PC-9 (cell line): ENCODE results near the gene HBA1. TPM values are rescaled to one million over a fixed set of nuclear protein-coding genes. Genes with fewer than 3 reads are reported as not detected.

Experiments
- BruUV-seq: library from RNA; stranded (reverse); fragments of 400-500 nt; replicated peaks from 2 replicates; lab custom pipeline; 2021; lab: Mats Ljungman, UMichigan
- CTCF ChIA-PET: fragments of 300-600 bp; sonication (Branson Sonifier 250); formaldehyde crosslinking; loops from one replicate; lab custom pipeline; 2022; ENCODE audit warnings: antibody characterized with exemption; lab: Charles Lee
- POLR2A ChIA-PET: fragments of 300-600 bp; sonication (Branson Sonifier 250); formaldehyde crosslinking; loops from one replicate; lab custom pipeline; 2022; ENCODE audit warnings: antibody characterized with exemption; ENCODE audit not compliant: unreplicated experiment; lab: Charles Lee
- DNase-seq, 2 experiments: peaks; one replicate each; pipeline versions ENCODE4 v3.0.0 to v3.0.0-alpha.2; 2015 to 2022; ENCODE audit warnings: mixed read lengths in 1 of 2
- H2AFZ ChIP-seq: fragments of 200-600 bp; sonication (generic); 2 replicates; pipeline ENCODE4 v1.8.1; 2017; ENCODE audit warnings: antibody characterized with exemption
- H3F3A ChIP-seq: fragments of 200-600 bp; sonication (generic); 2 replicates; pipeline ENCODE4 v1.8.1; 2017; ENCODE audit warnings: antibody characterized with exemption, mild to moderate bottlenecking, low read depth; ENCODE audit not compliant: insufficient read depth
- H3K27ac ChIP-seq: fragments of 200-600 bp; sonication (generic); 2 replicates; pipeline ENCODE4 v1.6.1; 2016; ENCODE audit warnings: mixed run types
- H3K27me3 ChIP-seq: fragments of 200-600 bp; sonication (generic); 2 replicates; pipeline ENCODE4 v1.6.1; 2016; ENCODE audit warnings: low read depth, mixed run types; ENCODE audit not compliant: insufficient read depth
- H3K36me3 ChIP-seq: fragments of 200-600 bp; sonication (generic); 2 replicates; pipeline ENCODE4 v1.6.1; 2016; ENCODE audit warnings: low read depth, mixed run types
- H3K4me1 ChIP-seq: fragments of 200-600 bp; sonication (generic); replicated peaks from 2 replicates; pipeline ENCODE4 v1.6.1; 2016; ENCODE audit warnings: mixed run types; ENCODE audit not compliant: insufficient read depth
- H3K4me2 ChIP-seq: fragments of 200-600 bp; sonication (generic); 2 replicates; pipeline ENCODE4 v1.6.1; 2017; ENCODE audit warnings: mixed run types
- H3K4me3 ChIP-seq: fragments of 200-600 bp; sonication (generic); 2 replicates; pipeline ENCODE4 v1.6.1; 2016; ENCODE audit warnings: mixed run types
- H3K79me2 ChIP-seq: fragments of 200-600 bp; sonication (generic); 2 replicates; pipeline ENCODE4 v1.6.1; 2017; ENCODE audit warnings: low read depth, mixed run types
- H3K9me2 ChIP-seq: fragments of 200-600 bp; sonication (generic); 2 replicates; pipeline ENCODE4 v1.8.1; 2017; ENCODE audit warnings: mild to moderate bottlenecking; ENCODE audit not compliant: insufficient read depth
- H3K9me3 ChIP-seq: fragments of 200-600 bp; sonication (generic); 2 replicates; pipeline ENCODE4 v1.8.1; 2016; ENCODE audit warnings: low read depth; ENCODE audit not compliant: insufficient read depth
- H4K20me1 ChIP-seq: fragments of 200-600 bp; sonication (generic); 2 replicates; pipeline ENCODE4 v1.8.1; 2017; ENCODE audit not compliant: insufficient read depth
- EZH2 ChIP-seq: fragments of 200-600 bp; sonication (generic); IDR thresholded peaks from 2 replicates; pipeline ENCODE4 v1.8.0; 2017; ENCODE audit warnings: antibody characterized with exemption, low read depth
- intact Hi-C: fragments of 100-400 bp; cut with micrococcal nuclease; formaldehyde crosslinking; loops from one replicate; pipeline ENCODE4 v1.10.0; 2022; ENCODE audit not compliant: unreplicated experiment
- total RNA-seq: library from RNA; stranded (reverse); gene quantifications from 2 replicates; pipeline ENCODE4 v1.2.3, GENCODE V29; 2021
- TF ChIP-seq, protein P1 (sequence below): fragments of 200-600 bp; sonication (generic); conservative IDR thresholded peaks from 2 replicates; pipeline ENCODE4 v1.6.1; 2017; ENCODE audit warnings: mixed run types, antibody characterized with exemption, mild to moderate bottlenecking, moderate library complexity

HBA1 gene
- total RNA-seq, 1 experiment from 2014 or later, result not detected

DNA sequence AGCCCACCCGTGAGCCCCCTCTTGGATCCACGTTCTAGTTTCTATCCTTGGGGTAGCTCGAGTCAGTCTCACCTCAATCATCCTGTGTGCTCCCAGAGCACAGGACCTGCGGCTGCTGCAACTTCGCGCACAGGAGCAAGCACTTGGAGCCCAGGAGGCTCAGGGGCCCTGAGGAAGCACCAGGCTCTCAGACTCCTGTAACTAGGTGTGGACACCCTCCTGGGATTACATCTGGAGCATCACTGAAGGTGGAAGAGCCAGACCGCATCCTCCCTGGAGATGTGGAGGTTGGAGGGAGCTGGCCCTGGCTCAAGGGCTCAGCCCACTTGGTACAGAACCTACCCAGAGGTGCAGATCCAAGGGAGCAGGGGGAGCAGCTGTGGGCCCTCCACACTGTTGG is 6.5 kb downstream of the HBA1 start:
- TF ChIP-seq, protein P1, sequence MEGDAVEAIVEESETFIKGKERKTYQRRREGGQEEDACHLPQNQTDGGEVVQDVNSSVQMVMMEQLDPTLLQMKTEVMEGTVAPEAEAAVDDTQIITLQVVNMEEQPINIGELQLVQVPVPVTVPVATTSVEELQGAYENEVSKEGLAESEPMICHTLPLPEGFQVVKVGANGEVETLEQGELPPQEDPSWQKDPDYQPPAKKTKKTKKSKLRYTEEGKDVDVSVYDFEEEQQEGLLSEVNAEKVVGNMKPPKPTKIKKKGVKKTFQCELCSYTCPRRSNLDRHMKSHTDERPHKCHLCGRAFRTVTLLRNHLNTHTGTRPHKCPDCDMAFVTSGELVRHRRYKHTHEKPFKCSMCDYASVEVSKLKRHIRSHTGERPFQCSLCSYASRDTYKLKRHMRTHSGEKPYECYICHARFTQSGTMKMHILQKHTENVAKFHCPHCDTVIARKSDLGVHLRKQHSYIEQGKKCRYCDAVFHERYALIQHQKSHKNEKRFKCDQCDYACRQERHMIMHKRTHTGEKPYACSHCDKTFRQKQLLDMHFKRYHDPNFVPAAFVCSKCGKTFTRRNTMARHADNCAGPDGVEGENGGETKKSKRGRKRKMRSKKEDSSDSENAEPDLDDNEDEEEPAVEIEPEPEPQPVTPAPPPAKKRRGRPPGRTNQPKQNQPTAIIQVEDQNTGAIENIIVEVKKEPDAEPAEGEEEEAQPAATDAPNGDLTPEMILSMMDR, result no peak
- no peak for TF ChIP-seq EZH2
- no peaks in the 10 kb centered on the region for H3K36me3 ChIP-seq
- no peak overlapping the region for H2AFZ ChIP-seq
- no peak overlapping the region for H3K4me3 ChIP-seq
- no peak overlapping the region for H3K27ac ChIP-seq
- H3K9me3 ChIP-seq, result no peaks in the 10 kb centered on the region
- ChIA-PET POLR2A (no interaction called here), CTCF (interaction anchor here (0.6 to 0.7 kb wide), 2 partner anchors 72 to 76 kb away, joined by 3 to 6 read pairs; no protein-coding TSS in a partner anchor)
- H4K20me1 ChIP-seq, result peaks cover 3% of the 10 kb centered on the region; the same call in 1 of the 2 replicates
- no peak for DNase-seq
- no peaks in the 10 kb centered on the region for H3K27me3 ChIP-seq
- BruUV-seq, result no TSS peak
- intact Hi-C loops, result no loop called here
- H3F3A ChIP-seq, result peaks cover 18% of the 10 kb centered on the region; the same call in 1 of the 2 replicates
- H3K4me1 ChIP-seq, result no peaks in the 10 kb centered on the region
- no peaks in the 10 kb centered on the region for H3K79me2 ChIP-seq
- H3K9me2 ChIP-seq, result no peaks in the 10 kb centered on the region
- H3K4me2 ChIP-seq, result no peak overlapping the region

DNA sequence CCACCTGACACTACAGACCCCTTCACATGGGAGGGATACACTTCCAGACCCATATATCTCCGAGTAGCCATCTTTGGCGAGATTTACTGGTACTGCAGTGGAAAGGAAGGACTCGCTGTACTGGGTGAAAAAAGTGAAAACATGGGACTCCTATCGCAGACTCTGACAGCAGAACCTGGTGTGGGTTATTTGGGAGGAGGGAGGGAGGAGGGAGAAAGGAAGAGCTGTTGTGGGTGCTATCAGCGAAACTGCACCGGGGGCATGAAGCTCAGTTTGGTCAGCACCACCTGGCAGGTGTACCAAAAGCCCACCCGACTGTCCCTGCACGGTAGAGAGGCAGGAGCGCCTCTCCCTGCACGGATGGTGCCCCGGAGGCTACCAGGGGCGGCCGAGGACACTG is 8.7 kb downstream of the HBA1 start:
- Histone ChIP-seq H3K9me3 (no peaks in the 10 kb centered on the region), H4K20me1 (no peaks in the 10 kb centered on the region; the same call in 1 of the 2 replicates), H3K27ac (no peak overlapping the region), H3K36me3 (no peaks in the 10 kb centered on the region), H2AFZ (no peak overlapping the region), H3K4me1 (no peaks in the 10 kb centered on the region), H3K4me3 (no peak overlapping the region), H3K4me2 (no peak overlapping the region), H3K27me3 (no peaks in the 10 kb centered on the region), H3F3A (peaks cover 12% of the 10 kb centered on the region; the same call in 1 of the 2 replicates), H3K79me2 (no peaks in the 10 kb centered on the region), H3K9me2 (no peaks in the 10 kb centered on the region)
- POLR2A ChIA-PET, result interaction anchor here (0.6 kb wide), 1 partner anchor 1979 kb away, joined by 5 read pairs; no protein-coding TSS in a partner anchor
- CTCF ChIA-PET, result interaction anchor here (0.6 kb wide), 1 partner anchor 296 kb away, joined by 3 read pairs; no protein-coding TSS in a partner anchor
- intact Hi-C loops, result no loop called here
- BruUV-seq, result no TSS peak
- DNase-seq, result no peak
- TF ChIP-seq EZH2, result no peak
- TF ChIP-seq, protein P1, result no peak

DNA sequence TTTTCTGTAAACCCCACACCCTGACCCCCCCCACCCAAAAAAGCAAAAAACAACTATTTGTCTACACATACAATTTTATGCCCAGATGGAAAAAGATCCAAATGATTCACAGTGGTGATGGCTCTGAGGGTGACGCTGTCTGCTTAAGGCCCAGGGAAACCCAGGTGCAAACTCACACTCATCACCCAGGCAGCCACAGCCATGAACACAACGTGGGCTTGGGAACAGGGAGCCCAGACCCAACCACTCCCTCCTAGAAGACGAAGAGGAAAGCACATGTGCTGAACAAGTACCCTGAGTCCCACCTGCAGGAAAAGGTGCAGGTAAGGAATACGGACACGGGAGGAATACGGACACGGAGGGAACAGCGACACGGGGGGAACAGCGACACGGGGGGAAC is 9.2 kb downstream of the HBA1 start:
- DNase-seq, result no peak
- Histone ChIP-seq H3K79me2 (no peaks in the 10 kb centered on the region), H3K4me1 (no peaks in the 10 kb centered on the region), H3F3A (peaks cover 13% of the 10 kb centered on the region; the same call in 1 of the 2 replicates), H3K9me3 (no peaks in the 10 kb centered on the region), H4K20me1 (no peaks in the 10 kb centered on the region; the same call in 1 of the 2 replicates), H3K9me2 (no peaks in the 10 kb centered on the region), H3K27ac (no peak overlapping the region), H3K27me3 (no peaks in the 10 kb centered on the region), H3K4me3 (no peak overlapping the region), H2AFZ (no peak overlapping the region), H3K36me3 (no peaks in the 10 kb centered on the region), H3K4me2 (no peak overlapping the region)
- TF ChIP-seq, protein P1, result no peak
- no peak for TF ChIP-seq EZH2
- ChIA-PET CTCF (interaction anchor here (0.6 kb wide), 1 partner anchor 296 kb away, joined by 3 read pairs; no protein-coding TSS in a partner anchor), POLR2A (interaction anchor here (0.6 kb wide), 1 partner anchor 1978 kb away, joined by 5 read pairs; no protein-coding TSS in a partner anchor)
- intact Hi-C loops, result no loop called here
- BruUV-seq, result no TSS peak
